Measurements from ENCODE around the gene PTTG1IP. TPM values are rescaled to one million over a fixed set of nuclear protein-coding genes. Genes with fewer than 3 reads are reported as not detected.
A peak's percentile ranks its signal among the peaks of the same experiment; 100 is the strongest.

PTTG1IP gene
- total RNA-seq, 1 experiment from 2014 or later, result 330 TPM

DNA sequence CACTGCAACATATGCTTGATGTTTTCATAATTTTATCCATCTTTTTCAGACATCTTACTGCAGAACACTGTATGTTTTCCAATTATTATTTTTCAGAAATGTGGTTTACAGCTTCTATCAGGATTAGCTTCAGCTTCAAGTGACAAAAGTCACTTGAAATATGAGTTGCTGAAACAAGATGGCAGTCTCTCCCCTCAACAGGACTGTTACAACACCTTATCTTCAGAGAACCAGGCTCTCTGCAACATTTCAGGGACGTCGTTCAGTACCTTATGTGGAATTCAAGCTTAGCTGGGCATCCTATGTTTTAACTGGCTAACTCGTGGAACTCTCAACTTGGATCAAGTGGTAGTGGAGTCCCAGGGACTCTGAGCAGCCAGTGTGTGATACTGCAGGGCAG, 69.8 kb downstream of the PTTG1IP start:
- H3K4me3 ChIP-seq (ENCODE audit: low read length), result no peak overlapping the region
- BruUV-seq (replicated peaks), result no TSS peak
- H3K9ac ChIP-seq (ENCODE audit: low read length), result no peak overlapping the region
- TF ChIP-seq EZH2 (IDR thresholded peaks at IDR 0.05; ENCODE audit: low read length, unreplicated experiment) (no peak), EZH2phosphoT487 (IDR thresholded peaks at IDR 0.05; ENCODE audit: borderline replicate concordance, low read length) (no peak), CTCF (conservative IDR thresholded peaks at IDR 0.05; ENCODE audit: low read depth, low read length) (no peak)
- H3K27me3 ChIP-seq (ENCODE audit: low read length), result no peaks in the 10 kb centered on the region
- no peak overlapping the region for H2AFZ ChIP-seq (ENCODE audit: low read length)
- H3K79me2 ChIP-seq (ENCODE audit: low read length), result peaks cover 71% of the 10 kb centered on the region
- no peaks in the 10 kb centered on the region for H3K9me2 ChIP-seq (replicated peaks; ENCODE audit: low read length)
- no peak for DNase-seq
- H3K27ac ChIP-seq (ENCODE audit: low read length), result no peak overlapping the region
- no peaks in the 10 kb centered on the region for H3K9me3 ChIP-seq (ENCODE audit: low read length)
- ATAC-seq, result no peak
- H3K4me1 ChIP-seq (ENCODE audit: insufficient read depth, low read length), result peaks cover 22% of the 10 kb centered on the region
- ChIA-PET CTCF (no interaction called here), POLR2A (ENCODE audit: unreplicated experiment) (no interaction called here)
- intact Hi-C loops (cut with micrococcal nuclease), result loop anchor here (2.0 kb wide), 1 partner anchor 13 kb away; no protein-coding TSS in a partner anchor
- peaks cover 61% of the 10 kb centered on the region for H3K36me3 ChIP-seq (ENCODE audit: low read depth, low read length)
- H3F3A ChIP-seq (ENCODE audit: low read length, unreplicated experiment), result no peaks in the 10 kb centered on the region
- peaks cover 24% of the 10 kb centered on the region for H4K20me1 ChIP-seq (ENCODE audit: low read length)
- H3K4me2 ChIP-seq (ENCODE audit: low read length), result no peak overlapping the region

- Histone ChIP-seq H3K9ac (ENCODE audit: low read length) (peak overlapping the region; percentile 99), H3K4me2 (ENCODE audit: low read length) (peak overlapping the region; percentile 97), H3K4me1 (ENCODE audit: insufficient read depth, low read length) (peaks cover 22% of the 10 kb centered on the region), H3K36me3 (ENCODE audit: low read depth, low read length) (peaks cover 61% of the 10 kb centered on the region), H4K20me1 (ENCODE audit: low read length) (peaks cover 27% of the 10 kb centered on the region), H3K27ac (ENCODE audit: low read length) (peak overlapping the region; percentile 69), H3K9me2 (replicated peaks; ENCODE audit: low read length) (no peaks in the 10 kb centered on the region), H3F3A (ENCODE audit: low read length, unreplicated experiment) (no peaks in the 10 kb centered on the region), H3K79me2 (ENCODE audit: low read length) (peaks cover 78% of the 10 kb centered on the region), H3K27me3 (ENCODE audit: low read length) (no peaks in the 10 kb centered on the region), H3K9me3 (ENCODE audit: low read length) (no peaks in the 10 kb centered on the region), H3K4me3 (ENCODE audit: low read length) (peak overlapping the region; percentile 94), H2AFZ (ENCODE audit: low read length) (peak overlapping the region; percentile 91)
- peak; percentile 38 for ATAC-seq
- BruUV-seq (replicated peaks), result no TSS peak
- peak; percentile 51 for DNase-seq
- POLR2A ChIA-PET (ENCODE audit: unreplicated experiment), result interaction anchor here (1.9 kb wide), 1 partner anchor 15 kb away, joined by 5 read pairs; the partner anchor contains the start of gene SUMO3
- CTCF ChIA-PET, result no interaction called here
- TF ChIP-seq EZH2 (IDR thresholded peaks at IDR 0.05; ENCODE audit: low read length, unreplicated experiment) (no peak), EZH2phosphoT487 (IDR thresholded peaks at IDR 0.05; ENCODE audit: borderline replicate concordance, low read length) (no peak), CTCF (conservative IDR thresholded peaks at IDR 0.05; ENCODE audit: low read depth, low read length) (no peak)
- intact Hi-C loops (cut with micrococcal nuclease), result loop anchor here (2.0 kb wide), 1 partner anchor 14 kb away; no protein-coding TSS in a partner anchor
Observed at GRCh38 chr21:44802396-44803153, 70.9 kb downstream of the PTTG1IP start.
